SIG-M5 treated with dmso at 0.1 percent for 504 hours (cell line): ENCODE results near the gene PAX2.

Source experiments
- DNase-seq: peaks from one replicate; lab custom pipeline; 2025; ENCODE audit not compliant: unreplicated experiment; lab: John Stamatoyannopoulos, UW

The PAX2 gene

DNA sequence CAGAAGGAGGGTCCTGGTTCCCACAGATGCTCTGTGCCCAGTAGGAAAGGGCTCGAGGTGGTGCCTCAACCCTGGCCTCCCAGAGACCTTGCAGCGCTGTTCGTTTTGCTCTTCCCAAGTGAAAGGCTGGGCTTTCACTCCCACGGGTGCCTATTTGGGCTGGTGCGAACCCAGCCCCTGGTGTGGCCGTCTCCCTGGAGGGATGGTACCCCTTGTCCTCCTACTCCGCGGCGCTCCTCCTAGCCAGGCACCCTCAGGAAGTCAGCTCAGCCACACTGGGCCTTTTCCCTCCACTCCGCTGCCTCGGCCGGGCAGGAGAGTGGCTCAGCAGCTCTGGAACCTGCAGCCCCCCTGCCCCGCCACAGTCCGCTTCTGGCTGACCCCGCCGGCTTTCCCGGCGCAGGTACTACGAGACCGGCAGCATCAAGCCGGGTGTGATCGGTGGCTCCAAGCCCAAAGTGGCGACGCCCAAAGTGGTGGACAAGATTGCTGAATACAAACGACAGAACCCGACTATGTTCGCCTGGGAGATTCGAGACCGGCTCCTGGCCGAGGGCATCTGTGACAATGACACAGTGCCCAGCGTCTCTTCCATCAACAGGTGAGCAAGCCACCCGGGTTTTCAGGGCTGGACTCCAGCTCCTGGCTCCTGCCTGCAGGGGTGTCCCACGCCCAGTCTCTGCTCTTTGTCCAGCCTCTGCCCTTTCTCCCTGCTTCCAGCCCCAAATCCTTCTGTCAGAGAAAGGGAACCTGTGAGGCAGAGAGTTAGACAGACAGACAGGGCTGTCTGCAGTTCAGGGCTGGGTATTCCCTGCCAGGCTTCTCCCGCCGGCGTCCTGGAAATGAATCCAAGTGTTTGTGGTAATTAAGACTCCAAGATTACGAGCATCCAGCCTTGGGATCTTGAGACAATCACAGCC is 5.2 kb downstream of the PAX2 start:
- no peak for DNase-seq

GRCh38 chr10:100751211-100751933 is 6.0 kb downstream of the PAX2 start:
- DNase-seq, result no peak

GRCh38 chr10:100755821-100756220 is 10.4 kb downstream of the PAX2 start:
- DNase-seq, result no peak

DNA sequence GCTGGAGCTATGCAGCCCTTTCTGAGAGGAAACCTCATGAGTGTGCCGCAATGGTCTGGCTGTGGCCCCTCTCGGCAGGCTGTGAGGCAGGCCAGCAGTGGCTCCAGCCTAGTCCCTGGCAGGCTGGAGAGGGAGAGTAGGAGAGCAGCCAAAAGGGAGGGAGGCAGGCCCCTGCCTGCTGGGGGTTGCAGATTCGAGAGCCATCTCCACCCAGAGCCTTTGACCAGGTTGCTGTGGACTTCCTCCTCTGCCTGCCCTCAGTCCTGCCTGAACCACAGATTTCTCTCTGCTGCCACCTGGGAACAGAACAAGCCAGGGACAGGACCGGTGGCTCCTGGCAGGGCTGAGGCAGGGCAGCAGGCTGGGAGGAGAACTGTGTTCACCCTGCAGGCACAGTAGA is 13.9 kb downstream of the PAX2 start:
- no peak for DNase-seq

DNA sequence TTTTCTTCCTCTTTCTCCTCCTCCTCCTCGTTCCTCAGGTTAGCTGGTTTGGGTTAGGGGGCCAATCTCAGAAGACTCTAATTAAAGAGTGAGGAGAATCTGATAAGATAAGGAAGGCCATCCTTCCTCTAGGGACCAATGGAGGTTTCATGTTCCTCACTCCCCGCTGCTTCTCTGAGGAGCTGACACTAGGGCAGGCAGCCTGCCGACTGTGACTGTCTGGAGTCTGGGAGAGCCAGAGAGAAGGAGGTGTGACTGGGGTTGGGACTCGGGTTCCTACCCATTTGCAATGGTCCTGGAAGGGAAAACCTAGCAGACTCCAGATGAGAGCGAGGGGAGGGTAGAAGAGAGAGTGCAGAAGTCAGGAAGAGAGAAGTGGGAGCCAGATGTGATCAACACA is 15.3 kb downstream of the PAX2 start:
- no peak for DNase-seq

GRCh38 chr10:100761191-100761590 is 15.8 kb downstream of the PAX2 start:
- DNase-seq, result no peak

- no peak for DNase-seq
These were observed 17.8 kb downstream of the PAX2 start for GRCh38 chr10:100763043-100763747.

DNA sequence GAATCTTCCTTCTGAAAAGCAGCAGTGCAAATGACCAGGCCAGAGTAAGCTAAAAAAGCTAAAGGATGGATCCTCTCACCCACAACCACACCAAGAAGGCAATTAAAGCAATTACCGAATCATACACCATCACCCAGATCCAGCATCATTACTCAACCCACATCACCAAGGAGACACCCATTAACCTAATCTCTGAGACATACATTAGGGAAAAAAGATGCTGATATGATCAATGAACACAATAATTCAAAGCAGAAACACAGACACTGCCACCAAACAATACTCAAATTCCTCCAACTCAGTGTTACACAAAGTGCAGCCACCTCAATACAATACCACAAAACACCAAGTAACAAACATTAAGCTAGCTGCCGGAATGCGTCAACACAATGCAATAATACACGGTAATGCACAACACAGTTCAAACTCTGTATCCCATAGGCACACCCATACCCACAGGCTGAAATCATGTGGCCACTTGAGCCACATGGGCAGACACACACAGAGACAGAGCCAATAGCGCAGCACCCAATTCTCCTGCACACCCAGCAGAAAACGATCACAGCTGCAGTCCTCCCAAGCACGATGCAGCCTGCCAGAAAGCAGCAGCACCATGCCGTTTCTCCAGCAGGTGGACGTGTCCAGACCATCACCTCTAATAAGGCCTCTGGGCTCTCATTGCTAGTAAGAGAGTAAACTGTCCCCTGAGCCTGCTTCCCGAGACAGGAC is 21.5 kb downstream of the PAX2 start:
- DNase-seq, result no peak

GRCh38 chr10:100767422-100767775 is 22.0 kb downstream of the PAX2 start:
- no peak for DNase-seq

DNA sequence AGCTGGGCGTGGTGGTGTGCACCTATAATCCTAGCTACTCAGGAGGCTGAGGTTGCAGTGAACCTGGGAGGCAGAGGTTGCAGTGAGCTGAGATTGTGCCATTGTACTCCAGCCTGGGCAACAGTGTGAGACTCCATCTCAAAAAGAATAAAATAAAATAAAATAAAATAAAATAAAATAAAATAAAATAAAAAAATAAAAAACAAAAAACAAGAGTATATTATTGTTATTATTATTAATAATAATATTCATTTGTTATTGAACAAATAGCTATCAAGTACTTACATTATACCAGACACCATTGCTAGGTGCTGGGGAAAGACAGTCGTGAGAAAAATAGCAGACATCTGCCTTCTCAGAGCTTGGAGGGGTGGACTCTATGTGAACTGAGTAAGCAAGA is 24.1 kb downstream of the PAX2 start:
- DNase-seq, result no peak

GRCh38 chr10:100773646-100774045 is 28.3 kb downstream of the PAX2 start:
- DNase-seq, result no peak

DNA sequence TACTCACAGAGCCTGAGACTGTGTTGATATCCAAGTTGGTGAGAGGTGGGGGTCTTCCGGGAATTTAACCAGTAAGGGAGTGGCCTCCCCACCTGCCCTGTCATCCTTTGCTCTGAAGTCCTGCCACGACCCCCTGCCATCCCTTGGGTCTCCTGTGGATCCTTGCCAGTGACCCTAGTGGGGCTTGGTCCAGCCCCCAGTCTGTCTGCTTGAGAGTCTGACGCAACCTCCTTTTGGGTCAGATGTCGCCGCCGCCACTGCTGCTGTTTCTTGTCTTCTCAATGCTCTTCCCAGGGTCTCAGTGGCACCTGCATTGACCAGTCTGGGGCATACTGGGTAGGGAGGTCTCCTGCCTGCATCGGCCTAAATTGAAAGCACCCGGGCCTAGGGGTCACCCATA is 28.8 kb downstream of the PAX2 start:
- DNase-seq, result no peak

DNA sequence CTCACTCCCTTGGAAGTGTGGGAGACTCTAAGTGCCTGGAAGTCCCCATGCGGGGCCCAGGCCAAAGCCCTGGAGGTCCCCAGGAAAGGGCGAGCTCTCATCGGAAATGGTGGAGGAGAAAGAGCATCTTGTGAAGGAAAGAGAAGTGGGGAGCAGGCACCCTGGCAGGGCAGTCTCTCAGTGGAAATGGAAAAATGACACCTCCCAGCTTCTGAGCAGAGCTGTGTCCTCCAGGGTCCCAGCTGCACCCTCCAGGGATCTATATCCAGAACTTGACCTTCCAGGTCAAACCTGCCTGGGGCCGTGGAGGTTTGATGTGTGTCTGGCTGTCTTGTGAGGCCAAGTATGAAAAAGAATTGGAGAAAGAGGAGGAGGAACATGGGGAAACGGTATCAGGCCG is 29.5 kb downstream of the PAX2 start:
- DNase-seq, result no peak

DNA sequence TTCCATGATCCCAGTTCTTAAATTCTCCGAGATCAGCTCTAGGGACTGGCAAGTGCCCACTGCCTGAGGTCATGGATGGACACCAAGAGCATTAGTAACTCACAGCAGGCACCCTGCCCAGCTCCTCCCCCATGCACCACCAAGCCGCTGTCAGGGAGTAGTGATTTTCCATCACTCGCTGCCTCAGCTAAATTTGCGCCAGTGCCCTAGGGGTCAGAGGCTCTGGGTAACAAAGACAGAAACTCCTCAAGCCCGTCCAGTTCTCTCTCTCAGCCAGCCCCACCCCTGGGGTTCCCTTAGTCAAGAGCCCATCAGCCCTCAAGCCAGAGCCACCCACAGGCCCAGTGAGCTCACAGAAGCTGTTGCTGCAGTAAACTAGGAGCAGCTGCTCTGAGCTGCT is 30.0 kb downstream of the PAX2 start:
- DNase-seq, result no peak

GRCh38 chr10:100775871-100776270 is 30.5 kb downstream of the PAX2 start:
- DNase-seq, result no peak

DNA sequence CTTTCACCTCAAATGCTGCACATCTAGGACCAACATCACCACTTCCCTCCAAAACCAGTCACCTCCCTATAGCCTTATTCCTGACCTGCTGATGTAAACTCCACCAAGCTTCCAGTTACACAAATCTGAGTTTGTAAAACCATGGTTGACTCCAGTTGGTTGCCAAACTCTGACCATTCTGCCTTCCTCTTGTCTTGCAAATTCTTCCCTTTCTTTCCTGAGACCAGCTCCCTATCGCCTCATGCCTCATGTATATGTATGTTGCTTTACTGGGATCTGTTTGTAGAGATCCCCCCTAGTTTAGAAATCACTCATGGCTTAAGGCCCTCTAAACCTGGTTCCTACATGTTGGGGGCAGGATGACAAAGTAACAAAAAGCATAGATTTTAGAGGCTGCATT is 31.3 kb downstream of the PAX2 start:
- DNase-seq, result no peak

- no peak for DNase-seq
These were observed 33.9 kb downstream of the PAX2 start for GRCh38 chr10:100779329-100779728.

- no peak for DNase-seq
These were observed 34.9 kb downstream of the PAX2 start for GRCh38 chr10:100780324-100780723.

- no peak for DNase-seq
These were observed 35.8 kb downstream of the PAX2 start for GRCh38 chr10:100781145-100781665.

DNA sequence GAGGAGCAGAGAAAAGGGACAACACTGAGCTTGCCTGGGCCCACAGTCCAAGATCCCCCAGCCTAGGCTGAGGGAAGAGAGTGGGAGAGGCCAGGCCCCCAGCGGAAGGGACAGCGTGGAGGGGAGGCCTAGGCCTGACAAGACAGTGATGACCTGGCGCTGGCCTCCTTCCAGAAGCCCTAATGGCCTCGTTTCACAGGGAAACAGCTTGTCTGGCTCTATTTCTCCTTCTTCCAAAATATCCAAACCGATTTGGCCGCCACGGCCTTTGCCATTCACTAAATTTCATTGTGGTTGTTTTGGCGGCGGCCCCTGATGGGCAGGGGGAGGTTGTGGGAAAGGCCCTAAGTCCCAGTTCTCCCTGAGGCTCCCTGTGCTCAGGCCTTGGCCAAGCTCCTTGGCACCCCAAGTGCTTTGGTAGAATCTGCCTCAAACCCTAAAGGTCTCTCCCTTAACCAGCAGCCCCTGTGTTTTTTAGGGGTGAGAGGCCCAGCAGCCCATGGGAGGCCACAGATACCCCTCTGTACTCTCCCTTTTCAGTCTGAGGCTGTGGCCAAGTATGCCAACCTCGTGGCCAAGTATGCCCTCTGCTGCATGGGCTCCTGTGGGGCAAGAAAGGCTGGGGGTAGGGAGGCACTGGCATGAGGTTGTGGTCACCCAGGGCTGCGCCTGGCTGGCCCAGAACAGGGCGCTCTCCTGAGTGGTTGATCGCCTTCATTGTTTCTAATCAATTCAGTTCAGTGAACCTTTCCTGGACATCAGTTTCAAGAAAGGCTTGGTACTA is 37.3 kb downstream of the PAX2 start:
- DNase-seq, result no peak
